ENCODE results near the gene EOMES. TPM values are rescaled to one million over a fixed set of nuclear protein-coding genes. Genes with fewer than 3 reads are reported as not detected.

EOMES gene
- total RNA-seq, 3 donors from 2014 or later, result 0.48 to 0.88 TPM; not detected in 1

GRCh38 chr3:27726240-27726639 lies 4.1 kb upstream of the EOMES start:
- intact Hi-C loops (cut with DNase I; ENCODE audit: low total_unique reads), result no loop called here
- H3K4me3 ChIP-seq, result no peak overlapping the region
- no peak overlapping the region for H3K27ac ChIP-seq
- DNase-seq (ENCODE audit: low spot score in 2 of 2), result no peak
- no peaks in the 10 kb centered on the region for H3K36me3 ChIP-seq
- peaks cover 0 to 5% of the 10 kb centered on the region in 2 donors for H3K4me1 ChIP-seq
- TF ChIP-seq, protein P1, sequence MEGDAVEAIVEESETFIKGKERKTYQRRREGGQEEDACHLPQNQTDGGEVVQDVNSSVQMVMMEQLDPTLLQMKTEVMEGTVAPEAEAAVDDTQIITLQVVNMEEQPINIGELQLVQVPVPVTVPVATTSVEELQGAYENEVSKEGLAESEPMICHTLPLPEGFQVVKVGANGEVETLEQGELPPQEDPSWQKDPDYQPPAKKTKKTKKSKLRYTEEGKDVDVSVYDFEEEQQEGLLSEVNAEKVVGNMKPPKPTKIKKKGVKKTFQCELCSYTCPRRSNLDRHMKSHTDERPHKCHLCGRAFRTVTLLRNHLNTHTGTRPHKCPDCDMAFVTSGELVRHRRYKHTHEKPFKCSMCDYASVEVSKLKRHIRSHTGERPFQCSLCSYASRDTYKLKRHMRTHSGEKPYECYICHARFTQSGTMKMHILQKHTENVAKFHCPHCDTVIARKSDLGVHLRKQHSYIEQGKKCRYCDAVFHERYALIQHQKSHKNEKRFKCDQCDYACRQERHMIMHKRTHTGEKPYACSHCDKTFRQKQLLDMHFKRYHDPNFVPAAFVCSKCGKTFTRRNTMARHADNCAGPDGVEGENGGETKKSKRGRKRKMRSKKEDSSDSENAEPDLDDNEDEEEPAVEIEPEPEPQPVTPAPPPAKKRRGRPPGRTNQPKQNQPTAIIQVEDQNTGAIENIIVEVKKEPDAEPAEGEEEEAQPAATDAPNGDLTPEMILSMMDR (IDR thresholded peaks at IDR 0.05), result no peak
- TF ChIP-seq POLR2AphosphoS5 (IDR thresholded peaks at IDR 0.05), result no peak
- TF ChIP-seq POLR2A (IDR thresholded peaks at IDR 0.05), result no peak
- H3K27me3 ChIP-seq, result peaks cover 8 to 98% of the 10 kb centered on the region in 2 donors
- H3K9me3 ChIP-seq, result no peaks in the 10 kb centered on the region

DNA sequence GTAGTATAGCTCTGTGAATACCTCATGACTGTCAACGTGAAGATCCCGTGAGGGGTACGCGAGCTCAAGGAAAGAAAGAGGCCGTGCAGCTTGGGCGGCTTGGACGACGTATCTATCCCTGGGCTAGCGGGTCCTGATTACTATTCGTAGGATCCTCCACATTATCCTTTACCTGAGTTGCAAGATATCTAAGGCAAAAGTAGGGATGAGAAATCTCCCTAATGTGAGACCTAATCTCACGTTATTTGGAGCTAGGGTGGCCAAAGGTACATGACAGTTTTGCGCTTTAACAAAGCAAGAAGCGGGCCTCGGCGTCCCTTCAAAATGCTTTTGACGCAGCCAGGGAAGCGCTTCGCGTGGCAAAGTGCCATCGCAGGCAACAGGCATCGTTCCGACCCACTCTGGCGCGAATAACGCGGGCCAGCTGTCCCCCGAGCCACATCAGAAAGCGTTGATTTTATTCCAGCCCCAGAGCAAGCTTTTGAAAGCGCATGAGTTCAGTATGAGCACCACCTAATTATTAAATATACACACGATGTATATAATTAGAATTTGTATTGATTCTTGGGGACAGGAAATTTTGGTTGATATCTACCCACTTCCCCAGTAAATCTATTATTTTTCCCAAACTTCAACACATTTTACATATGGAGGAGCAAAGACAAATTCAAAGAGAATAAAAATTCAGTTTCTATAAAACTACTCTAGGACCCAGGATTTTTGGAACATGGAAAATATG lies 2.5 kb upstream of the EOMES start:
- no peaks in the 10 kb centered on the region for H3K9me3 ChIP-seq
- no peak for TF ChIP-seq POLR2AphosphoS5 (IDR thresholded peaks at IDR 0.05)
- TF ChIP-seq POLR2A (IDR thresholded peaks at IDR 0.05), result no peak
- TF ChIP-seq, protein P1 (IDR thresholded peaks at IDR 0.05), result no peak
- no peaks in the 10 kb centered on the region for H3K36me3 ChIP-seq
- no peak for DNase-seq (ENCODE audit: low spot score in 2 of 2)
- peaks cover 8 to 95% of the 10 kb centered on the region in 2 donors for H3K27me3 ChIP-seq
- H3K4me3 ChIP-seq, result no peak overlapping the region
- H3K4me1 ChIP-seq, result peaks cover 0 to 2% of the 10 kb centered on the region in 2 donors
- intact Hi-C loops (cut with DNase I; ENCODE audit: low total_unique reads), result no loop called here
- H3K27ac ChIP-seq, result no peak overlapping the region

GRCh38 chr3:27723815-27724458 lies 1.8 kb upstream of the EOMES start:
- no peak for TF ChIP-seq POLR2AphosphoS5 (IDR thresholded peaks at IDR 0.05)
- no peak for TF ChIP-seq POLR2A (IDR thresholded peaks at IDR 0.05)
- TF ChIP-seq, protein P1 (IDR thresholded peaks at IDR 0.05), result no peak
- Histone ChIP-seq H3K4me1 (no peaks in the 10 kb centered on the region), H3K27me3 (peaks cover 8 to 95% of the 10 kb centered on the region in 2 donors), H3K27ac (no peak overlapping the region), H3K9me3 (no peaks in the 10 kb centered on the region), H3K36me3 (no peaks in the 10 kb centered on the region), H3K4me3 (peak overlapping the region in 2 of 3 donors; percentile 1 to 34)
- intact Hi-C loops (cut with DNase I; ENCODE audit: low total_unique reads), result no loop called here
- DNase-seq (ENCODE audit: low spot score in 2 of 2), result no peak

DNA sequence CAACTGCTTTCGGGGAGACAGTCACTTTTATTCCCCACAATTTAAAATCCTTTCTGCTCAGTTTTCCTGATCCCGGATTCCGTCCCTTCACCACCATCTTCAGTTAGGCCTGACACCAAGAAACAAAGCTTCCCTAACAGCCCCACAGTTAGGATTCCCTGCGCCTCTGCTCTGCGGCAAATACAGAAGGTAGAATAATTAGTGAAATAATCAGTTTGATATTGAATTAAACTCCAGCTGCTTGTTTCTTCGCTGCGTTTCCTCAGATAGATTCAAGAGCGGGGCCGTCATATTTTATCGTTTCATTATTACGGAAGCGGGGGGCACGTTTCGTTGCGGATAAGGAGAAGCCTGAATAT lies 1.3 kb upstream of the EOMES start:
- Histone ChIP-seq H3K27me3 (peaks cover 8 to 91% of the 10 kb centered on the region in 2 donors), H3K9me3 (no peaks in the 10 kb centered on the region), H3K4me1 (no peaks in the 10 kb centered on the region), H3K36me3 (no peaks in the 10 kb centered on the region), H3K27ac (no peak overlapping the region), H3K4me3 (peak overlapping the region in 2 of 3 donors; percentile 1 to 34)
- intact Hi-C loops (cut with DNase I; ENCODE audit: low total_unique reads), result no loop called here
- DNase-seq (ENCODE audit: low spot score in 2 of 2), result no peak
- TF ChIP-seq, protein P1 (IDR thresholded peaks at IDR 0.05), result no peak
- TF ChIP-seq POLR2A (IDR thresholded peaks at IDR 0.05) (no peak), POLR2AphosphoS5 (IDR thresholded peaks at IDR 0.05) (no peak)

DNA sequence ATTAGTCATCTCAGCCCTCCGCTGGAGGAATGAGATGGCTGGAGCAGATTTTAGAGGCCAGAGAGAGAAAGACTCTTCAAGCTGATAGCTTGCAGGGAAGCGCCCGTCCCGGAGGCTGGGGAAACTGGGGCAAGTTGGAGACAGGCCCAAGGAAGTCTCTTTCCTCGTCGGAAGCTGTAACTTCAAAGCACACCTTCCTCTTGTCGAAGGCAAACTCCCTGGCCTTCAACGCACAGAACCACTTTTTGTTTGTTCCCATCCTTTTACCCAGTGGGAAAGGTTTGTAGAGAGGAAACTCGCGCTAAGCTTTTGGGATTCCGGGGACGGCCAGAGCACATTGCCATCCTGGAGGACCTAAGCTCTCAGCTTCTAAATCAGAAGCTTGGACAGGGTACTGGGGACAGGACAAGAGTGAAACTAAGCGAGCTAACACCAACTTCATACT lies 900 bp upstream of the EOMES start:
- Histone ChIP-seq H3K4me3 (peak overlapping the region in 1 of 3 donors; percentile 34), H3K36me3 (no peaks in the 10 kb centered on the region), H3K27me3 (peaks cover 8 to 87% of the 10 kb centered on the region in 2 donors), H3K9me3 (no peaks in the 10 kb centered on the region), H3K27ac (no peak overlapping the region), H3K4me1 (no peaks in the 10 kb centered on the region)
- TF ChIP-seq, protein P1 (IDR thresholded peaks at IDR 0.05), result no peak
- TF ChIP-seq POLR2A (IDR thresholded peaks at IDR 0.05) (no peak), POLR2AphosphoS5 (IDR thresholded peaks at IDR 0.05) (no peak)
- DNase-seq (ENCODE audit: low spot score in 2 of 2), result no peak
- intact Hi-C loops (cut with DNase I; ENCODE audit: low total_unique reads), result no loop called here

Data from breast epithelium (tissue), 4 donors.